Activated CD8-positive, alpha-beta T cell treated with anti-CD3 and anti-CD28 coated beads for 36 hours (primary cell): ENCODE measurements around the gene SUPT20H. TPM values are rescaled to one million over a fixed set of nuclear protein-coding genes. Genes with fewer than 3 reads are reported as not detected.

ENCODE experiments used
- ATAC-seq: fragments of 200-7000 bp; cut with Tn5 transposase; one replicate; pipeline ENCODE4 v1.10.0; 2021; ENCODE audit warnings: mild to moderate bottlenecking, moderate library complexity
- CTCF ChIA-PET: fragments of 350-600 bp; sonication (Branson Sonifier 250); formaldehyde crosslinking; loops from one replicate; lab custom pipeline; 2021; ENCODE audit warnings: antibody characterized with exemption; lab: Charles Lee
- POLR2A ChIA-PET: fragments of 350-600 bp; sonication (Branson Sonifier 250); formaldehyde crosslinking; loops from one replicate; lab custom pipeline; 2021; ENCODE audit warnings: antibody characterized with exemption; lab: Charles Lee
- DNase-seq: peaks from one replicate; pipeline ENCODE4 v3.0.0-alpha.2; 2020
- H3K27ac Mint-ChIP-seq: one replicate; pipeline ENCODE4 v1.8.0; 2021; ENCODE audit warnings: mild to moderate bottlenecking, mixed read lengths
- H3K27me3 Mint-ChIP-seq: one replicate; pipeline ENCODE4 v1.8.0; 2021; ENCODE audit warnings: mixed read lengths
- H3K36me3 Mint-ChIP-seq: one replicate; pipeline ENCODE4 v1.8.0; 2021; ENCODE audit warnings: low read depth, mixed read lengths
- H3K4me1 Mint-ChIP-seq: one replicate; pipeline ENCODE4 v1.8.0; 2021; ENCODE audit warnings: low read depth, mixed read lengths
- H3K4me3 Mint-ChIP-seq: one replicate; pipeline ENCODE4 v1.8.0; 2021; ENCODE audit warnings: mild to moderate bottlenecking, moderate library complexity, mixed read lengths
- H3K9me3 Mint-ChIP-seq: one replicate; pipeline ENCODE4 v1.8.0; 2021; ENCODE audit warnings: mixed read lengths
- CTCF ChIP-seq: fragments of 200-600 bp; IDR thresholded peaks from one replicate; pipeline ENCODE4 v1.8.0; 2022; ENCODE audit warnings: antibody characterized with exemption, mild to moderate bottlenecking
- intact Hi-C: fragments of 100-400 bp; cut with micrococcal nuclease; formaldehyde crosslinking; loops from one replicate; pipeline ENCODE4 v1.10.0; 2022
- total RNA-seq, 2 experiments: library from RNA; stranded (reverse); gene quantifications; one replicate each; pipeline ENCODE4 v1.2.3, GENCODE V29; 2021

SUPT20H gene
- total RNA-seq, 2 experiments from 2014 or later, result 59.6 to 63.4 TPM

DNA sequence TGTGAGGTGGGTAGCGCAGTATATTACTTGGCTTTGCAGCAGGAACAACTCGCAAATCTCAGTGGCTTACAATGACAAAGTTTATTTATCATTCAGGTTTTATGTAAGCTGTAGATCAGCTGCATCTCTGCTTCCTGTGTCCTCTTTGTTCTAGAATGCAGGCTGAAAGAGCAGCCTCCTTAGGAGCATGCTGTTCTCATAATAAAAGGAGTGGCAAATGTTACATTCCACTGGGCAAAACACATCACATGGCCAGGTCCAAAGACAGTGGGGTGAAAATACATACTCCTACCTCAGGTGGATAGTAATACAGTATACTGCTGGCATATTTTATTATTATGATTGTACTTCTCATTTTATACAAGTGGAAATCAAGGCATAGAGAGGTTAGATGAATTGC is 47.2 kb upstream of the SUPT20H start:
- peaks cover 14% of the 10 kb centered on the region for H3K27me3 Mint-ChIP-seq
- H3K27ac Mint-ChIP-seq, result no peak overlapping the region
- H3K4me1 Mint-ChIP-seq, result no peaks in the 10 kb centered on the region
- no peaks in the 10 kb centered on the region for H3K36me3 Mint-ChIP-seq
- ATAC-seq, result no peak
- DNase-seq, result no peak
- ChIA-PET POLR2A (no interaction called here), CTCF (no interaction called here)
- H3K9me3 Mint-ChIP-seq, result no peaks in the 10 kb centered on the region
- no peak for TF ChIP-seq CTCF
- intact Hi-C loops, result no loop called here
- no peak overlapping the region for H3K4me3 Mint-ChIP-seq

DNA sequence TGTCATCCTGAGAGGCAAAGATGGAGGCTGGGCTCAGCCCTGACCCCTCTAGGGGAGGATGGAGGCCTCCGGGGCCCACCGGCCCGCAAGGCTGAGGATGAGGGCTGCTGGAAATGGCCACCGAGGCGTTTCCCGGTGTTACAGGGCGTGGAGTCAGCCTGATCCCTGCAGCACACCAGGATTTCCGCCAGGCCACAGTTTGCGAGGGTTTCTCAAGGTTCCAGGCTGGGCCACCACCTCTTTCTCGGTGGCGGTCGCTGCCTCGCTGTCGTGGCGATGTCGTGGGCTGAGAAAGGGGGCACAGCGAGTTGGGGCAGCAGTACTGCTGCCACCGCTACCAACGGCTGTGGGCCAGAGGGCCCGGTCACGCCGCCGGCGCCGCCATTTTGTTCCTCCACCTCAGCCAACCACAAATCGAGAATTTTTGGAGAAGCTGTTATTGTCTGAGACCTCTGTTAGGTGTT is 45.8 kb upstream of the SUPT20H start, which contains the start of gene CSNK1A1L:
Gene CSNK1A1L, minus strand, starts transcription at position 414 of the 464 bp plus-strand sequence. Its CDS starts 408 bp downstream, at position 6.
- DNase-seq (no peak), ATAC-seq (no peak)
- H3K27me3 Mint-ChIP-seq, result peaks cover 19% of the 10 kb centered on the region
- CTCF ChIA-PET, result no interaction called here
- H3K27ac Mint-ChIP-seq, result no peak within 1 kb of the TSS
- TF ChIP-seq CTCF, result no peak
- H3K4me3 Mint-ChIP-seq, result no peak within 1 kb of the TSS
- no peaks in the 10 kb centered on the region for H3K9me3 Mint-ChIP-seq
- POLR2A ChIA-PET, result no interaction called here
- intact Hi-C loops, result no loop called here
- no peaks in the 10 kb centered on the region for H3K36me3 Mint-ChIP-seq
- no peaks in the 10 kb centered on the region for H3K4me1 Mint-ChIP-seq

- Mint-ChIP-seq H3K27me3 (peaks cover 20% of the 10 kb centered on the region), H3K9me3 (no peaks in the 10 kb centered on the region), H3K4me1 (no peaks in the 10 kb centered on the region), H3K4me3 (no peak overlapping the region), H3K36me3 (no peaks in the 10 kb centered on the region), H3K27ac (no peak overlapping the region)
- ATAC-seq (no peak), DNase-seq (no peak)
- ChIA-PET CTCF (no interaction called here), POLR2A (no interaction called here)
- no peak for TF ChIP-seq CTCF
- intact Hi-C loops, result no loop called here
Observed at GRCh38 chr13:37102896-37103295, 43.4 kb upstream of the SUPT20H start.

- H3K9me3 Mint-ChIP-seq, result no peaks in the 10 kb centered on the region
- intact Hi-C loops, result no loop called here
- CTCF ChIA-PET, result no interaction called here
Observed at GRCh38 chr13:37101201-37101600, 41.7 kb upstream of the SUPT20H start.

DNA sequence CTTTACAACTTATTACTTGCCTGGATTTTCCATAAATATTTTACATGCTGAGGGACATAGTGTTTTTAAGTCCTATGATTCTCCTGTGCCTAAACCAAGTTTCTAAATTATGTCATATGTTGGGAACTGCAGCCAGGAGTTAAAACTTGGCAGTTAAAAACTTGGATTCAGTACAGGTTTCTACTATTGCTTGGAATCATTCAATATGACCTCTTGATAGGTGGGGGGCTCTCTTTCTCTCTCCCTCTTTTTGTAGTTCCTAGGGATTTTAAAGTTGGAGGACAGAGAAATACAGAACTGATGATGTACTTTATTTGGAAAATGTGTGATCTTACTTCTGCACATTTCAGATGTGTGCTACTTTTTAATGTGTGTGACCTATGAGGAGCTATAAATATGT is 41.2 kb upstream of the SUPT20H start:
- CTCF ChIA-PET, result no interaction called here
- intact Hi-C loops, result no loop called here
- POLR2A ChIA-PET, result no interaction called here
- Mint-ChIP-seq H3K36me3 (no peaks in the 10 kb centered on the region), H3K27ac (no peak overlapping the region), H3K4me3 (no peak overlapping the region), H3K4me1 (peaks cover 5% of the 10 kb centered on the region), H3K9me3 (no peaks in the 10 kb centered on the region), H3K27me3 (peaks cover 17% of the 10 kb centered on the region)
- TF ChIP-seq CTCF, result no peak
- DNase-seq, result no peak
- ATAC-seq, result no peak

More at GRCh38 chr13:37101201-37101600, 41.7 kb upstream of the SUPT20H start:
- POLR2A ChIA-PET, result no interaction called here
- peaks cover 17% of the 10 kb centered on the region for H3K27me3 Mint-ChIP-seq
- H3K4me1 Mint-ChIP-seq, result peaks cover 5% of the 10 kb centered on the region
- no peak for TF ChIP-seq CTCF
- H3K4me3 Mint-ChIP-seq, result no peak overlapping the region
- no peak overlapping the region for H3K27ac Mint-ChIP-seq
- no peaks in the 10 kb centered on the region for H3K36me3 Mint-ChIP-seq
- no peak for ATAC-seq
- DNase-seq, result no peak
